H1 (cell line): Measurements from ENCODE around the gene CUEDC2. TPM values are rescaled to one million over a fixed set of nuclear protein-coding genes. Genes with fewer than 3 reads are reported as not detected.

Experiments used
- ASH2L ChIP-seq: fragments of 200-600, 300-600 bp; sonication (generic); IDR thresholded peaks from one replicate; pipeline ENCODE4 v1.7.1; 2017; ENCODE audit warnings: low read length
- BACH1 ChIP-seq: IDR thresholded peaks from 2 replicates; pipeline ENCODE4 v1.6.1; 2012; ENCODE audit warnings: low read length, improper control_type of control experiment
- CHD2 ChIP-seq: IDR thresholded peaks from 2 replicates; pipeline ENCODE4 v1.6.1; 2012; ENCODE audit warnings: low read length, improper control_type of control experiment
- CREB1 ChIP-seq: IDR thresholded peaks from 2 replicates; pipeline ENCODE4 v1.6.1; 2012; ENCODE audit warnings: inconsistent platforms
- CTBP2 ChIP-seq: IDR thresholded peaks from 2 replicates; pipeline ENCODE4 v1.7.0; 2011; ENCODE audit warnings: borderline replicate concordance, mild to moderate bottlenecking, moderate library complexity, mixed read lengths, low read length; ENCODE audit not compliant: insufficient read depth, insufficient read length
- EGR1 ChIP-seq: IDR thresholded peaks from 2 replicates; pipeline ENCODE4 v1.6.1; 2011; ENCODE audit warnings: low read depth, low read length, borderline replicate concordance
- EZH2 ChIP-seq: fragments of 200-600 bp; sonication (generic); IDR thresholded peaks from 2 replicates; pipeline ENCODE4 v1.7.1; 2012; ENCODE audit warnings: low read depth, mild to moderate bottlenecking, moderate library complexity, low read length, inconsistent platforms; ENCODE audit not compliant: severe bottlenecking
- GTF2F1 ChIP-seq: IDR thresholded peaks from 2 replicates; pipeline ENCODE4 v1.6.1; 2012; ENCODE audit warnings: low read depth, low read length, improper control_type of control experiment, borderline replicate concordance
- KDM4A ChIP-seq: IDR thresholded peaks from one replicate; pipeline ENCODE4 v1.7.1; 2012; ENCODE audit warnings: low read depth, mild to moderate bottlenecking, moderate library complexity, low read length, inconsistent platforms; ENCODE audit not compliant: severe bottlenecking
- PHF8 ChIP-seq: fragments of 200-600 bp; sonication (generic); conservative IDR thresholded peaks from 2 replicates; pipeline ENCODE4 v1.7.1; 2012; ENCODE audit warnings: low read depth, mild to moderate bottlenecking, inconsistent platforms, low read length, moderate library complexity
- POU5F1 ChIP-seq: IDR thresholded peaks from 2 replicates; pipeline ENCODE4 v1.6.1; 2011; ENCODE audit warnings: low read depth, mild to moderate bottlenecking, low read length, moderate library complexity
- RAD21 ChIP-seq, 2 experiments: IDR thresholded peaks in 1 of 2; conservative IDR thresholded peaks in 1 of 2; 2 replicates each; pipeline ENCODE4 v1.6.1; 2011; ENCODE audit warnings: low read depth in 2 of 2, low read length in 2 of 2, improper control_type of control experiment in 1 of 2, inconsistent platforms in 1 of 2, mild to moderate bottlenecking in 1 of 2, moderate library complexity in 1 of 2
- RBBP5 ChIP-seq: IDR thresholded peaks from 2 replicates; pipeline ENCODE4 v1.7.1; 2012; ENCODE audit warnings: low read depth, mild to moderate bottlenecking, inconsistent platforms, low read length, moderate library complexity, borderline replicate concordance
- SIN3A ChIP-seq, 2 experiments: IDR thresholded peaks in 1 of 2; conservative IDR thresholded peaks in 1 of 2; 2 replicates each; pipeline ENCODE4 v1.6.1; 2011 to 2012; ENCODE audit warnings: low read length in 2 of 2, improper control_type of control experiment in 1 of 2, low read depth in 1 of 2, mild to moderate bottlenecking in 1 of 2
- SP1 ChIP-seq: IDR thresholded peaks from 2 replicates; pipeline ENCODE4 v1.6.1; 2011; ENCODE audit warnings: low read depth, low read length
- TCF12 ChIP-seq: IDR thresholded peaks from 2 replicates; pipeline ENCODE4 v1.6.1; 2011; ENCODE audit warnings: low read depth, mild to moderate bottlenecking, low read length
- polyA plus RNA-seq, 7 experiments: library from polyadenylated mRNA; depleted of rRNA in 3 of 7; stranded (reverse) in 5 of 7; unstranded in 2 of 7; fragments of >200 nt in 5 of 7; fragments of 200-250 nt in 2 of 7; gene quantifications; 1 replicate in 5 of 7; 2 replicates in 1 of 7; 4 replicates in 1 of 7; pipeline versions ENCODE4 v1.2.1 to v1.2.3, GENCODE V29; 2011 to 2013; ENCODE audit warnings: missing spikeins in 2 of 7, mixed read lengths in 2 of 7
- total RNA-seq: library from RNA; stranded (reverse); fragmentation: NEBNext Ultra II Directional; extraction: Animal tissue kit (Norgen Biotek cat#: 25700); gene quantifications from 2 replicates; pipeline ENCODE4 v1.2.1, GENCODE V29; 2021
- TF ChIP-seq, protein P1 (sequence below), 3 experiments: IDR thresholded peaks; 1 replicate in 2 of 3; 2 replicates in 1 of 3; pipeline versions ENCODE4 v1.5.1 to v1.6.1; 2011; ENCODE audit warnings: low read length in 3 of 3, mild to moderate bottlenecking in 3 of 3, inconsistent platforms in 2 of 3, low read depth in 1 of 3, moderate library complexity in 1 of 3; ENCODE audit not compliant: insufficient read depth in 1 of 3; ENCODE audit errors: control extremely low read depth in 1 of 3

CUEDC2 gene
- total and polyA plus RNA-seq, 2 of the 8 experiments (the other 6 are each of a cell fraction or from before 2014, with no cell fraction given) = 41.7 to 55.2 TPM

GRCh38 chr10:102394079-102394800 lies 38.1 kb downstream of the CUEDC2 start (continued):
- TF ChIP-seq TCF12 = 0 out of 2 replicates have a peak, but pooled peaks have one; percentile 64
- peak; percentile 69 to 81 for TF ChIP-seq RAD21 (IDR thresholded peaks at IDR 0.05 in 1 of 2, conservative IDR thresholded peaks at IDR 0.05 in 1 of 2; ENCODE audit: low read depth in 2 of 2, low read length in 2 of 2)
- TF ChIP-seq PHF8 = peak; percentile 74
- peak; percentile 30 to 85; a peak in 2 of 4 replicates for TF ChIP-seq SIN3A (conservative IDR thresholded peaks at IDR 0.05 in 1 of 2, IDR thresholded peaks at IDR 0.05 in 1 of 2; ENCODE audit: low read depth in 1 of 2, low read length in 2 of 2)
- peak; percentile 97 for TF ChIP-seq EGR1
- TF ChIP-seq, protein P1, sequence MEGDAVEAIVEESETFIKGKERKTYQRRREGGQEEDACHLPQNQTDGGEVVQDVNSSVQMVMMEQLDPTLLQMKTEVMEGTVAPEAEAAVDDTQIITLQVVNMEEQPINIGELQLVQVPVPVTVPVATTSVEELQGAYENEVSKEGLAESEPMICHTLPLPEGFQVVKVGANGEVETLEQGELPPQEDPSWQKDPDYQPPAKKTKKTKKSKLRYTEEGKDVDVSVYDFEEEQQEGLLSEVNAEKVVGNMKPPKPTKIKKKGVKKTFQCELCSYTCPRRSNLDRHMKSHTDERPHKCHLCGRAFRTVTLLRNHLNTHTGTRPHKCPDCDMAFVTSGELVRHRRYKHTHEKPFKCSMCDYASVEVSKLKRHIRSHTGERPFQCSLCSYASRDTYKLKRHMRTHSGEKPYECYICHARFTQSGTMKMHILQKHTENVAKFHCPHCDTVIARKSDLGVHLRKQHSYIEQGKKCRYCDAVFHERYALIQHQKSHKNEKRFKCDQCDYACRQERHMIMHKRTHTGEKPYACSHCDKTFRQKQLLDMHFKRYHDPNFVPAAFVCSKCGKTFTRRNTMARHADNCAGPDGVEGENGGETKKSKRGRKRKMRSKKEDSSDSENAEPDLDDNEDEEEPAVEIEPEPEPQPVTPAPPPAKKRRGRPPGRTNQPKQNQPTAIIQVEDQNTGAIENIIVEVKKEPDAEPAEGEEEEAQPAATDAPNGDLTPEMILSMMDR (IDR thresholded peaks at IDR 0.05; ENCODE audit: control extremely low read depth in 1 of 3, insufficient read depth in 1 of 3, low read depth in 1 of 3, low read length in 3 of 3) = peak in 1 of 3 experiments; percentile 96; a peak in 2 of 4 replicates
- TF ChIP-seq RBBP5 = peak; percentile 9; the same call in 1 of the 2 replicates
- peak; percentile 6; the same call in 1 of the 2 replicates for TF ChIP-seq CHD2
- TF ChIP-seq EZH2 = no peak
- TF ChIP-seq KDM4A = peak; percentile 66
- TF ChIP-seq CREB1 = peak; percentile 96
- TF ChIP-seq CTBP2 = peak; percentile 23
- peak; percentile 76 for TF ChIP-seq ASH2L
- peak; percentile 83; the same call in 1 of the 2 replicates for TF ChIP-seq GTF2F1
- TF ChIP-seq BACH1 = peak; percentile 8; the same call in 1 of the 2 replicates
- TF ChIP-seq POU5F1 = no peak
- 0 out of 2 replicates have a peak, but pooled peaks have one; percentile 13 for TF ChIP-seq SP1
- TF ChIP-seq, all 59 proteins: peak for 21
